K562 (cell line): ENCODE measurements around the gene ADARB2.

Experiments
- BCL6 ChIP-seq: fragments of 250-450 bp; sonication (Bioruptor Pico); IDR thresholded peaks from 2 replicates; pipeline ENCODE4 v1.4.0; 2020
- ZKSCAN8 ChIP-seq: fragments of 200-800 bp; sonication (Bioruptor generic); IDR thresholded peaks from 2 replicates; pipeline ENCODE4 v1.6.1; 2016; ENCODE audit warnings: missing genetic modification characterization, missing compliant biosample characterization

GRCh38 chr10:1548146-1548545 is 189.2 kb downstream of the ADARB2 start:
- TF ChIP-seq BCL6 (CRISPR knock-in tag), result no peak
- no peak for TF ChIP-seq ZKSCAN8 (CRISPR knock-in tag)
